Fibroblast of pulmonary artery (primary cell): ENCODE results near the gene KATNIP.

Experiments
- DNase-seq: peaks from one replicate; pipeline ENCODE4 v3.0.0-alpha.2; 2010; ENCODE audit warnings: low read depth
- H3K4me3 ChIP-seq: replicated peaks from 2 replicates; pipeline ENCODE4 v1.5.1; 2011; ENCODE audit warnings: low read depth, mild to moderate bottlenecking, control low read depth, low read length, moderate library complexity
- CTCF ChIP-seq: IDR thresholded peaks from 2 replicates; pipeline ENCODE4 v1.5.1; 2011; ENCODE audit warnings: mild to moderate bottlenecking, control low read depth, low read length, inconsistent platforms; ENCODE audit errors: missing control alignments

The KATNIP gene

GRCh38 chr16:27598220-27598619 is 48.3 kb downstream of the KATNIP start:
- no peak overlapping the region for H3K4me3 ChIP-seq
- DNase-seq: no peak
- no peak for TF ChIP-seq CTCF

GRCh38 chr16:27598931-27599565 is 49.1 kb downstream of the KATNIP start:
- no peak for DNase-seq
- no peak for TF ChIP-seq CTCF
- H3K4me3 ChIP-seq: no peak overlapping the region

GRCh38 chr16:27599606-27600005 is 49.7 kb downstream of the KATNIP start:
- TF ChIP-seq CTCF: no peak
- DNase-seq: no peak
- H3K4me3 ChIP-seq: no peak overlapping the region
